ENCODE data around the gene CCR1.
"Not testable (repeated sequence)": the region's sequence is repeated elsewhere in the genome, so short reads cannot be mapped to it uniquely, and the experiment has no call there.

Gene CCR1

GRCh38 chr3:46209746-46210470, 1.8 kb upstream of the CCR1 start:
- no peak for DNase-seq

- DNase-seq = no peak
Observed at GRCh38 chr3:46209053-46209452, 940 bp upstream of the CCR1 start.

GRCh38 chr3:46207514-46207913, 599 bp downstream of the CCR1 start:
- DNase-seq = not testable (repeated sequence)

- no peak for DNase-seq
Observed at GRCh38 chr3:46206282-46207015, 1.7 kb downstream of the CCR1 start.

GRCh38 chr3:46205286-46205960, 2.7 kb downstream of the CCR1 start:
- no peak for DNase-seq

GRCh38 chr3:46203681-46204080, 4.4 kb downstream of the CCR1 start:
- DNase-seq = no peak

GRCh38 chr3:46202535-46202934, 5.6 kb downstream of the CCR1 start:
- no peak for DNase-seq

GRCh38 chr3:46200790-46201189, 7.3 kb downstream of the CCR1 start:
- DNase-seq = no peak

- no peak for DNase-seq
Observed at GRCh38 chr3:46200211-46200610, 7.9 kb downstream of the CCR1 start.

GRCh38 chr3:46196261-46196957, 11.7 kb downstream of the CCR1 start:
- DNase-seq = no peak

GRCh38 chr3:46194868-46195553, 13.1 kb downstream of the CCR1 start:
- DNase-seq = no peak

GRCh38 chr3:46193436-46193835, 14.7 kb downstream of the CCR1 start:
- no peak for DNase-seq

- no peak for DNase-seq
Observed at GRCh38 chr3:46192939-46193338, 15.2 kb downstream of the CCR1 start.

GRCh38 chr3:46191730-46192129, 16.4 kb downstream of the CCR1 start:
- no peak for DNase-seq

- DNase-seq = no peak
Observed at GRCh38 chr3:46188708-46189107, 19.4 kb downstream of the CCR1 start.

GRCh38 chr3:46187876-46188275, 20.2 kb downstream of the CCR1 start:
- DNase-seq = no peak

GRCh38 chr3:46187341-46187700, 20.8 kb downstream of the CCR1 start:
- no peak for DNase-seq

GRCh38 chr3:46186471-46187340, 21.4 kb downstream of the CCR1 start:
- no peak for DNase-seq

GRCh38 chr3:46184469-46184868, 23.6 kb downstream of the CCR1 start:
- DNase-seq = no peak

GRCh38 chr3:46183330-46183729, 24.8 kb downstream of the CCR1 start:
- DNase-seq = no peak

GRCh38 chr3:46168583-46169345, 39.3 kb downstream of the CCR1 start:
- no peak for DNase-seq

All from activated CD8-positive, alpha-beta memory T cell treated with anti-CD3 and anti-CD28 coated beads, Interleukin-2, amount 50 U/mL, for 48 hours (primary cell).